CD4-positive, alpha-beta T cell (primary cell): Measurements from ENCODE around the gene POLDIP3. TPM values are rescaled to one million over a fixed set of nuclear protein-coding genes. Genes with fewer than 3 reads are reported as not detected.

Experiments
- ATAC-seq: fragments of 200-7000 bp; cut with Tn5 transposase; one replicate; pipeline ENCODE4 v1.10.0; 2022; ENCODE audit warnings: mild to moderate bottlenecking; ENCODE audit not compliant: poor library complexity
- CTCF ChIA-PET: fragments of 350-600 bp; sonication (Branson Sonifier 250); formaldehyde crosslinking; loops from one replicate; lab custom pipeline; 2021; ENCODE audit warnings: antibody characterized with exemption, inconsistent platforms; lab: Charles Lee
- POLR2A ChIA-PET: fragments of 350-600 bp; sonication (Branson Sonifier 250); formaldehyde crosslinking; loops from one replicate; lab custom pipeline; 2021; ENCODE audit warnings: antibody characterized with exemption, inconsistent platforms; lab: Charles Lee
- DNase-seq, 14 experiments: peaks; one replicate each; pipeline ENCODE4 v3.0.0-alpha.2; 2013 to 2020; ENCODE audit warnings: mixed read lengths in 2 of 14
- H3K27ac ChIP-seq, 2 donors: one replicate each; pipeline versions ENCODE4 v1.5.1 to v1.7.0; 2013; ENCODE audit warnings: low read length in 2 of 2, low read depth in 1 of 2, mild to moderate bottlenecking in 1 of 2
- H3K27me3 ChIP-seq, 2 experiments: 1 replicate in 1 of 2; 2 replicates in 1 of 2; pipeline versions ENCODE4 v1.6.1 to v1.7.0; 2013; ENCODE audit warnings: low read length in 2 of 2, control low read depth in 1 of 2, mild to moderate bottlenecking in 1 of 2, moderate library complexity in 1 of 2; ENCODE audit not compliant: insufficient read depth in 2 of 2, control insufficient read depth in 1 of 2
- H3K36me3 ChIP-seq: one replicate; pipeline ENCODE4 v1.6.1; 2013; ENCODE audit warnings: low read length, control low read depth; ENCODE audit not compliant: insufficient read depth
- H3K4me1 ChIP-seq: one replicate; pipeline ENCODE4 v1.6.1; 2013; ENCODE audit warnings: low read length, control low read depth; ENCODE audit not compliant: insufficient read depth
- H3K4me3 ChIP-seq: one replicate; pipeline ENCODE4 v1.5.1; 2013; ENCODE audit warnings: mild to moderate bottlenecking, low read length, moderate library complexity
- H3K9me3 ChIP-seq, 2 experiments: 1 replicate in 1 of 2; 2 replicates in 1 of 2; pipeline versions ENCODE4 v1.6.1 to v1.7.0; 2013; ENCODE audit warnings: low read length in 2 of 2, mild to moderate bottlenecking in 2 of 2, control low read depth in 1 of 2, moderate library complexity in 1 of 2; ENCODE audit not compliant: control insufficient read depth in 1 of 2, insufficient read depth in 1 of 2
- H3K27ac Mint-ChIP-seq: one replicate; pipeline ENCODE4 v1.8.0; 2020; ENCODE audit warnings: mixed read lengths
- H3K27me3 Mint-ChIP-seq: one replicate; pipeline ENCODE4 v1.8.0; 2021; ENCODE audit warnings: mixed read lengths
- H3K36me3 Mint-ChIP-seq: one replicate; pipeline ENCODE4 v1.8.0; 2021; ENCODE audit warnings: low read depth, mixed read lengths
- H3K4me1 Mint-ChIP-seq: one replicate; pipeline ENCODE4 v1.8.0; 2021; ENCODE audit warnings: low read depth, mixed read lengths
- H3K4me3 Mint-ChIP-seq: one replicate; pipeline ENCODE4 v1.8.0; 2020; ENCODE audit warnings: mild to moderate bottlenecking, mixed read lengths
- H3K9me3 Mint-ChIP-seq: one replicate; pipeline ENCODE4 v1.8.0; 2020; ENCODE audit warnings: mixed read lengths
- intact Hi-C, 2 experiments: fragments of 100-400 bp; cut with DNase I in 1 of 2; cut with micrococcal nuclease in 1 of 2; formaldehyde crosslinking; loops; one replicate each; pipeline versions ENCODE4 v1.15.1 to v1.9.0; 2023 to 2025; cut with DNase I, micrococcal nuclease
- total RNA-seq, 174 experiments: library from RNA in 2 of 174; stranded (reverse) in 2 of 174; gene quantifications; one replicate each; pipeline ENCODE4 v1.2.3 and lab custom pipeline; 2021 to 2026
- TF ChIP-seq, protein P1 (sequence below): fragments of 200-600 bp; IDR thresholded peaks from one replicate; pipeline ENCODE4 v1.8.0; 2022; ENCODE audit warnings: antibody characterized with exemption, mild to moderate bottlenecking

POLDIP3 gene
- total RNA-seq, 2 experiments from 2014 or later: 77.7 to 80.7 TPM

DNA sequence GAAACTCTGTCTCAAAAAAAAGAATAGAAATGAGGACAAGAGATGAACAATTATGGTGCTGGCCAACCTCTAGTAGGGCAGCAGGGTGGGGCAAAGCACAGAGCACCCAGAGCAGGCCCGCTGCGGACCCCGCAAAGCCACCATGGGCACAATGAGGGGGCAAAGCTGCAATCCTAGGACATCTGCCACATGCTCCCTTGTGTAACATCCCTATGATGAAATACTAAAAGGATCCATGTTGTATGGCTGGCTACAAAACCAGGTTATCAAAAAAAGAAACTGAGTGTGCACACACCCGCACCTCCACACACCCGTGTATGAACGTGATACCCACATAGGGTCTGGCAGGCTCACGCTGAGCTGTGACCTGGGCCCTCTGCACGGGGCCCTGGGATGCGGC, 18.3 kb upstream of the POLDIP3 start:
- Mint-ChIP-seq H3K9me3 (no peaks in the 10 kb centered on the region), H3K36me3 (peaks cover 57% of the 10 kb centered on the region), H3K4me3 (no peak overlapping the region), H3K27ac (no peak overlapping the region), H3K4me1 (no peaks in the 10 kb centered on the region), H3K27me3 (no peaks in the 10 kb centered on the region)
- Histone ChIP-seq H3K9me3 (no peaks in the 10 kb centered on the region), H3K36me3 (peaks cover 63% of the 10 kb centered on the region), H3K27ac (no peak overlapping the region), H3K4me3 (no peak overlapping the region), H3K4me1 (no peaks in the 10 kb centered on the region), H3K27me3 (no peaks in the 10 kb centered on the region)
- intact Hi-C loops: no loop called here
- TF ChIP-seq, protein P1, sequence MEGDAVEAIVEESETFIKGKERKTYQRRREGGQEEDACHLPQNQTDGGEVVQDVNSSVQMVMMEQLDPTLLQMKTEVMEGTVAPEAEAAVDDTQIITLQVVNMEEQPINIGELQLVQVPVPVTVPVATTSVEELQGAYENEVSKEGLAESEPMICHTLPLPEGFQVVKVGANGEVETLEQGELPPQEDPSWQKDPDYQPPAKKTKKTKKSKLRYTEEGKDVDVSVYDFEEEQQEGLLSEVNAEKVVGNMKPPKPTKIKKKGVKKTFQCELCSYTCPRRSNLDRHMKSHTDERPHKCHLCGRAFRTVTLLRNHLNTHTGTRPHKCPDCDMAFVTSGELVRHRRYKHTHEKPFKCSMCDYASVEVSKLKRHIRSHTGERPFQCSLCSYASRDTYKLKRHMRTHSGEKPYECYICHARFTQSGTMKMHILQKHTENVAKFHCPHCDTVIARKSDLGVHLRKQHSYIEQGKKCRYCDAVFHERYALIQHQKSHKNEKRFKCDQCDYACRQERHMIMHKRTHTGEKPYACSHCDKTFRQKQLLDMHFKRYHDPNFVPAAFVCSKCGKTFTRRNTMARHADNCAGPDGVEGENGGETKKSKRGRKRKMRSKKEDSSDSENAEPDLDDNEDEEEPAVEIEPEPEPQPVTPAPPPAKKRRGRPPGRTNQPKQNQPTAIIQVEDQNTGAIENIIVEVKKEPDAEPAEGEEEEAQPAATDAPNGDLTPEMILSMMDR: no peak
- DNase-seq (no peak), ATAC-seq (no peak)
- POLR2A ChIA-PET: interaction anchor here (0.7 kb wide), 1 partner anchor 13 kb away, joined by 3 read pairs; no protein-coding TSS in a partner anchor
- CTCF ChIA-PET: no interaction called here

DNA sequence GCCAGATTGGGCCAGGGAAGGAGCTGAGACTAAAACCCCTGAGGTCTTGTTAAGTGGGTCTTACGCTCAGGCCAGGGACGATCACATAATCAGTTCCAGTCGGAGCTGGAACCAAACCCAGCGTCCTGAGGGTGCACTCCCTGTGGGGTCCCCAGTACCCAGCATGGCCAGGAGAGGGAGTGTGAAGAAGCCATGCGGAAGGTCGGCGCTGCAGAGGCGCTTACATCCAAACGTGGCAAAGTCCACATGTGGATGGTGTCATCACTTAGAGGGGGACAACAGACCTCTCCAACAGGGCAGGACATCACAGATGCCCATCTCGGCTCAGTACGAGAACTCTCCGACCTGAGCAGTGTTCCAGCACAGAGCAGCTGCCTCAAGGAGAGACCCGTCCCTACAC, 17.4 kb upstream of the POLDIP3 start:
- H3K27me3 Mint-ChIP-seq: no peaks in the 10 kb centered on the region
- no peak overlapping the region for H3K4me3 ChIP-seq
- H3K4me1 Mint-ChIP-seq: no peaks in the 10 kb centered on the region
- H3K4me1 ChIP-seq: no peaks in the 10 kb centered on the region
- H3K9me3 Mint-ChIP-seq: no peaks in the 10 kb centered on the region
- TF ChIP-seq, protein P1: no peak
- H3K36me3 ChIP-seq: peaks cover 70% of the 10 kb centered on the region
- no peak overlapping the region for H3K27ac ChIP-seq
- no peaks in the 10 kb centered on the region for H3K9me3 ChIP-seq
- POLR2A ChIA-PET: no interaction called here
- H3K4me3 Mint-ChIP-seq: no peak overlapping the region
- H3K27me3 ChIP-seq: no peaks in the 10 kb centered on the region
- H3K27ac Mint-ChIP-seq: no peak overlapping the region
- peak in 1 of 14 experiments; percentile 26 for DNase-seq
- ATAC-seq: no peak
- intact Hi-C loops: no loop called here
- CTCF ChIA-PET: no interaction called here
- peaks cover 53% of the 10 kb centered on the region for H3K36me3 Mint-ChIP-seq

DNA sequence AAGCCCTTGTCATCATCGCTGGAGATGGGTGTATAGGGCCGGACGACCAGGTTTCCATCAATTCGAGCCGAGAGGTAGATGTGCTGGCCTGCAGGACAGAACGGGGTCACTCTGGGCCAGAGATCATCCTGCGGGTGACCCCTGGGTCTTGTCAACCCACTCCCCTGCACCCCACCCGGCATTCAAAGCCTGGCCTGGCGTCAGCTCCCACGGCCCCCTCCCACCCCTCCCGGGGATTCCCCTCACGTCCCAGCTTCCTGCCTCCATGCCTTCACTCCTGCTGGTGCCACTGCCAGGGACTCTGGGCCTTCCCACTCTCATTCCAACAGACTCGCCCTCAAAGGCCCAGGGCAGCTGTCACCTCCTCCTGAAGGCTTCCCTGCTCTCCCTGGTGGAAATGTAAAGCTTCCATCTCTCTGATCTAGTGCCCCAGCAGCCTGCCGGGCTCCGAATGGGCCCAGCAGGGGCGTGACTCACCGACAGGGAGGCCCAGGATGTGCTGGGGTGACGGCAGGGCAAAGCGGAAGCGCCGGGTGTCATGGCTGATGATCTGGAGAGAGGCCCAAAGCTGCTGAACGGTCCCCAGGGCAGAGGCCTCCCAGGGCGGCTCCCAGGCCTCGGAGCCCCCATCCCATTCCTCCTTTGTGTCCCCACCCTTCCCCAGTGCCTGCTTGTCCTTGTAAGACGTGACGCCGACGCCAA, 16.4 kb upstream of the POLDIP3 start:
- no peaks in the 10 kb centered on the region for H3K27me3 Mint-ChIP-seq
- TF ChIP-seq, protein P1: no peak
- no peak overlapping the region for H3K4me3 Mint-ChIP-seq
- intact Hi-C loops: no loop called here
- H3K27ac Mint-ChIP-seq: no peak overlapping the region
- POLR2A ChIA-PET: no interaction called here
- peaks cover 55% of the 10 kb centered on the region for H3K36me3 Mint-ChIP-seq
- ATAC-seq (no peak), DNase-seq (no peak)
- H3K4me3 ChIP-seq: no peak overlapping the region
- no peaks in the 10 kb centered on the region for H3K9me3 ChIP-seq
- no peak overlapping the region for H3K27ac ChIP-seq
- peaks cover 69% of the 10 kb centered on the region for H3K36me3 ChIP-seq
- H3K4me1 Mint-ChIP-seq: no peaks in the 10 kb centered on the region
- no peaks in the 10 kb centered on the region for H3K9me3 Mint-ChIP-seq
- CTCF ChIA-PET: no interaction called here
- no peaks in the 10 kb centered on the region for H3K4me1 ChIP-seq
- H3K27me3 ChIP-seq: no peaks in the 10 kb centered on the region
